Right lobe of liver (tissue), 6 donors: ENCODE measurements around the gene SUFU. TPM values are rescaled to one million over a fixed set of nuclear protein-coding genes. Genes with fewer than 3 reads are reported as not detected.
A peak's percentile ranks its signal among the peaks of the same experiment; 100 is the strongest.
"Not testable (repeated sequence)": the region's sequence is repeated elsewhere in the genome, so short reads cannot be mapped to it uniquely, and the experiment has no call there.

Source experiments
- ATAC-seq, 4 donors: fragments of 200-7000 bp; cut with Tn5 transposase; one replicate each; pipeline ENCODE4 v1.9.1; 2020; ENCODE audit warnings: mild to moderate bottlenecking in 4 of 4, moderate library complexity in 4 of 4
- DNase-seq, 3 donors: peaks; one replicate each; pipeline ENCODE4 v3.0.0-alpha.2; 2020
- H3K27ac ChIP-seq, 3 donors: fragments of 200-600 bp; one replicate each; pipeline ENCODE4 v1.8.0; 2022
- H3K27me3 ChIP-seq, 2 donors: fragments of 200-600 bp; one replicate each; pipeline ENCODE4 v1.8.0; 2022
- H3K36me3 ChIP-seq, 4 donors: fragments of 200-600 bp; sonication (generic) in 1 of 4; one replicate each; pipeline versions ENCODE4 v1.5.1 to v1.8.0; 2017 to 2022; ENCODE audit warnings: control low read depth in 1 of 4
- H3K4me1 ChIP-seq, 4 donors: fragments of 200-600 bp; sonication (generic) in 1 of 4; one replicate each; pipeline versions ENCODE4 v1.5.1 to v1.8.0; 2017 to 2022; ENCODE audit warnings: control low read depth in 1 of 4
- H3K4me3 ChIP-seq, 3 donors: fragments of 200-600 bp; one replicate each; pipeline ENCODE4 v1.8.0; 2022
- H3K9me3 ChIP-seq, 4 donors: fragments of 200-600 bp; sonication (generic) in 1 of 4; one replicate each; pipeline versions ENCODE4 v1.5.1 to v1.8.0; 2017 to 2022; ENCODE audit warnings: control low read depth in 1 of 4
- POLR2A ChIP-seq: fragments of 450-650 bp; IDR thresholded peaks from one replicate; pipeline ENCODE4 v1.6.1; 2017; ENCODE audit warnings: antibody characterized with exemption, mild to moderate bottlenecking
- WGBS: methylation state at CpG from one replicate; pipeline ENCODE4 v1.1.6; 2018; ENCODE audit warnings: low coverage, low lambda C conversion rate; ENCODE audit not compliant: insufficient coverage; ENCODE audit errors: missing lambda C conversion rate; 5-methylcytosine and 5-hydroxymethylcytosine counted together
- intact Hi-C, 2 donors: fragments of 100-400 bp; cut with DNase I; formaldehyde crosslinking; loops; one replicate each; pipeline versions ENCODE4 v1.11.2 to v1.14.1; 2022
- total RNA-seq, 6 experiments: library from RNA; depleted of rRNA in 2 of 6; stranded (reverse); fragments of >200 nt in 2 of 6; fragmentation: NEBNext Ultra II Directional in 3 of 6; extraction: Animal tissue kit (Norgen Biotek cat#: 25700) in 3 of 6; gene quantifications; one replicate each; pipeline versions ENCODE4 v1.1.0 to v1.2.4, GENCODE V29; 2016 to 2023
- TF ChIP-seq, protein P1 (sequence below), 4 donors: fragments of 200-600 bp in 3 of 4; fragments of 450-650 bp in 1 of 4; IDR thresholded peaks; one replicate each; pipeline versions ENCODE4 v1.5.1 to v1.8.0; 2016 to 2022; ENCODE audit warnings: antibody characterized with exemption in 4 of 4, mild to moderate bottlenecking in 2 of 4
- donor health status: DM: no; HTN: yes; CAD: no.
- donor health status: DM: no; HTN: no; CAD: no.
- donor health status: DM: no; HTN: no; CAD: no.
- donor health status: DM: no; HTN: yes; CAD: no.
- donor health status: DM: no; HTN: yes; CAD: no.

SUFU gene
- total RNA-seq, 6 experiments from 2014 or later: 4.2 to 6.2 (median 5.1) TPM

DNA sequence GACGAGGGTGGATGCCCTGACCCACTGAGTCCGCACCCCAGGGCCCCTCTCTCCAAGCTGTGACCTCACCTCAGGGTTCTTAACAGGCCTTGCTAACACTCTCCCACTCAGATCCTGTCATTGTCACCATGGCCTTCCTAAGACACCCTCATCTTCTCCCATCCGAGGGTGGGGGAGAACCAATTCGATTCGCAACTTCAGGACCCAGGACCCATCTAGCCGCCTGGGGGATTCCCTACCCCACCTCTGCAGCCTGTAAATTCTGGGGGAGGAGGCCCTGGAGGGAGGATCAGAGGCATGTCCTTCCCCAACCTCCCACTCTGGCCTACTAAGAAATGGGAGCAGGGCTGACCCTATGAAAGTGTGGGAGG is 157.9 kb downstream of the SUFU start:
- 74% methylated on average over 4 of the region's 6 CpGs for WGBS
- Histone ChIP-seq H3K27ac (no peak overlapping the region), H3K4me1 (peaks cover 0 to 14% (median 2%) of the 10 kb centered on the region in 4 donors), H3K4me3 (no peak overlapping the region), H3K36me3 (peaks cover 0 to 6% (median 3%) of the 10 kb centered on the region in 4 donors), H3K9me3 (no peaks in the 10 kb centered on the region), H3K27me3 (no peaks in the 10 kb centered on the region)
- intact Hi-C loops: no loop called here
- DNase-seq: no peak
- peak in 1 of 4 donors; percentile 3 for ATAC-seq
- TF ChIP-seq POLR2A: no peak
- TF ChIP-seq, protein P1, sequence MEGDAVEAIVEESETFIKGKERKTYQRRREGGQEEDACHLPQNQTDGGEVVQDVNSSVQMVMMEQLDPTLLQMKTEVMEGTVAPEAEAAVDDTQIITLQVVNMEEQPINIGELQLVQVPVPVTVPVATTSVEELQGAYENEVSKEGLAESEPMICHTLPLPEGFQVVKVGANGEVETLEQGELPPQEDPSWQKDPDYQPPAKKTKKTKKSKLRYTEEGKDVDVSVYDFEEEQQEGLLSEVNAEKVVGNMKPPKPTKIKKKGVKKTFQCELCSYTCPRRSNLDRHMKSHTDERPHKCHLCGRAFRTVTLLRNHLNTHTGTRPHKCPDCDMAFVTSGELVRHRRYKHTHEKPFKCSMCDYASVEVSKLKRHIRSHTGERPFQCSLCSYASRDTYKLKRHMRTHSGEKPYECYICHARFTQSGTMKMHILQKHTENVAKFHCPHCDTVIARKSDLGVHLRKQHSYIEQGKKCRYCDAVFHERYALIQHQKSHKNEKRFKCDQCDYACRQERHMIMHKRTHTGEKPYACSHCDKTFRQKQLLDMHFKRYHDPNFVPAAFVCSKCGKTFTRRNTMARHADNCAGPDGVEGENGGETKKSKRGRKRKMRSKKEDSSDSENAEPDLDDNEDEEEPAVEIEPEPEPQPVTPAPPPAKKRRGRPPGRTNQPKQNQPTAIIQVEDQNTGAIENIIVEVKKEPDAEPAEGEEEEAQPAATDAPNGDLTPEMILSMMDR (IDR thresholded peaks at IDR 0.05): no peak

DNA sequence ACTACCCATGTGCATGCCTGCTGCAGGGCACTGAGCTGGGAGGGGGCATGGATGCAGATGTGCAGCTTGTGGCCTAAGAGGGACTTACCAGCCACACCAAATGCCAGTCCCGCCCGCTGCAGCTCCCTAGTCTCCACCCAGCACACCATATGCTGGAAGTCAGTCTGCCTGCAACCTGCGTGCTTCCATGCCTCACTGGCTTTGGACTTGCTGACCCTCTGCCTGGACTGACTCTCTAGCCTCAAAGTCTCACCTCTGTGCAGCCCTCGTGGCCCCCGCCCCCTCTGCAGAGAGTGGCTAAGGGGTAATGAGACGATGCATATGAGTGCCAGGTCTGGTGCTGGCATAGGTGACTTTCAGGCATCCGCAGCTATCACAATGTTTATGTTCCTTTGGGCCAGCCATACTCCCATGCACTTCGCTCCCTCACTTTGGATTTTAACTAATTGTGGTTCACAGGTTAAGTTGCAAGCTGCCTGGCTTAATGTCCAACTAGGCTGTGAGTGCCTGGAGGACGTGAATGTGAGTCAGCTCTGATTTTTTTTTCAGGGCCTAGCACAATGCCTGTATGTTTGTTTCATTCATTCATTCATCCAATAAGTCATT is 162.2 kb downstream of the SUFU start:
- DNase-seq (no peak), ATAC-seq (no peak)
- H3K9me3 ChIP-seq: no peaks in the 10 kb centered on the region
- WGBS: 72% methylated on average over 6 of the region's 9 CpGs
- no peaks in the 10 kb centered on the region for H3K4me1 ChIP-seq
- no peaks in the 10 kb centered on the region for H3K36me3 ChIP-seq
- H3K27me3 ChIP-seq: no peaks in the 10 kb centered on the region
- intact Hi-C loops: no loop called here
- TF ChIP-seq, protein P1 (IDR thresholded peaks at IDR 0.05): no peak
- TF ChIP-seq POLR2A: no peak
- no peak overlapping the region for H3K27ac ChIP-seq
- H3K4me3 ChIP-seq: no peak overlapping the region

DNA sequence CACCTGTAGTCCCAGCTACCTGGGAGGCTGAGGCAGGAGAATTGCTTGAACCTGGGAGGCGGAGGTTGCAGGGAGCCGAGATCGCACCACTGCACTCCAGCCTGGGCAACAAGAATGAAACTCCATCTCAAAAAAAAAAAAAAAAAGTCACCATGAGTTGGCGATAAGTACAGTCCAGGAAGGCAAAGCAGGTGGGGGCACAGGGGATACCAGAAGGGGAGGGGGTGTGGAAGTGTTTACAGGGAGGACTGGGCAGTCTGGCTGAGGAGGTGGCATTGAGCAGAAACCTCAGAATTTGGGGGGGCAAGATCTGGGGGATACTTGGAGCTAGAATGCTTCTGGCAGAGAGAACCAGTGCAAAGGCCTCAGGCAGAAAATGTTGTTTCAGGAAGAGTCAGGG is 163.6 kb downstream of the SUFU start:
- H3K27ac ChIP-seq, H3K27me3 ChIP-seq, intact Hi-C loops, DNase-seq, H3K4me1 ChIP-seq, H3K4me3 ChIP-seq, H3K36me3 ChIP-seq, ATAC-seq, H3K9me3 ChIP-seq: not testable (repeated sequence)
- 50% methylated on average over 1 of the region's 4 CpGs for WGBS

DNA sequence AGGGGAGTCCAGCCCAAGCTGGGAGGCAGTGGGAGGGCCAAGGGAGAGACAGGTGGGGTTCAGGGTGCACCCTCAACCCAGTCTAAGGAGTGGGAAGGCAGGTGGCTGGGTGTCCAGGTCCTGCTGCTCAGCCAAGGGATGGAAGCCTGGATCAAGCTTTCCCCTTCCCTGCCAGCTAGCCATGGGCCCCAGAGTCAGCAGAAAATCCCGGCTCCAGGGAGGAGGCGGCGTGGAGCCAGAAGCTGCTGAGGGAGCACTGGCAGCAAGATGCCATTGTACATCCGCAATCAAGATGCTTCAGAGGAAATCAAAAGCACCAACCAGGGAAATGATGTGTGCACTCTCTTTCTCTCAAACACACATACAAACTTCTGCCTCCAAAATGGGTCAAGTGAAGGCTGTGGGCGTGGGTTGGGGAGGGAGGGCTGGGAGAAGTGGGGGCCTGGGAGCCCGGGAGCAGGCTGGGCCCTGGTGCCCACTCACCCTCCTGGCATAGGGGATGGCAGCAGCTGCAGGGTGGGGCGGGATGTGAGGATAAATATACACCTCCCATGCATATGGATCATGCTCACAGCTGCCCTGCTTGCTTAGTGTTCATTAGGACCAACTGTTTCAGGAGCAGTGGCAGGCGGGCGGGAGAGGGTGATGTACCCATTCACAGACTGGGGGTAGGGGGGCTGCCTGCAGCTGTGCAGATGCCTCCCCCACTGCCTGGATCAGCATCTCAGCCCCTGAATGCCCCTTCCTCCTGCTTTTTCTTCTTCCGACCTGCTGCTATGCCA is 164.7 kb downstream of the SUFU start:
- no peak overlapping the region for H3K27ac ChIP-seq
- no peaks in the 10 kb centered on the region for H3K9me3 ChIP-seq
- ATAC-seq (no peak), DNase-seq (no peak)
- intact Hi-C loops: no loop called here
- TF ChIP-seq, protein P1 (IDR thresholded peaks at IDR 0.05): no peak
- no peak for TF ChIP-seq POLR2A
- no peaks in the 10 kb centered on the region for H3K36me3 ChIP-seq
- no peak overlapping the region for H3K4me3 ChIP-seq
- no peaks in the 10 kb centered on the region for H3K27me3 ChIP-seq
- WGBS: 91% methylated on average over 4 of the region's 10 CpGs
- no peaks in the 10 kb centered on the region for H3K4me1 ChIP-seq
